ENCODE measurements around the gene IL17RE.

DNA sequence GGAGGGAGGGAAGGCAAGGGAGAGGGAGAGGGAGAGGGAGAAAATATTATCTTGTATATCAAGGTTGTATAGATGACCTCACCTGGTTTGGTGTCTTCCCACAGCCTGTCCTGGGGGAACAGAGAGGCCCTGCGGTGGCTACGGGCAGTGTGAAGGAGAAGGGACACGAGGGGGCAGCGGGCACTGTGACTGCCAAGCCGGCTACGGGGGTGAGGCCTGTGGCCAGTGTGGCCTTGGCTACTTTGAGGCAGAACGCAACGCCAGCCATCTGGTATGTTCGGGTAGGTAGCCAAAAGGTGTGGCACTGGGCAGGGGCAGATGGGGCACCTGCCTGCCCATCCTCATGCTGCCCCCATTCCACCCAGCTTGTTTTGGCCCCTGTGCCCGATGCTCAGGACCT is 38.1 kb downstream of the IL17RE start:
- TF ChIP-seq, protein P1, sequence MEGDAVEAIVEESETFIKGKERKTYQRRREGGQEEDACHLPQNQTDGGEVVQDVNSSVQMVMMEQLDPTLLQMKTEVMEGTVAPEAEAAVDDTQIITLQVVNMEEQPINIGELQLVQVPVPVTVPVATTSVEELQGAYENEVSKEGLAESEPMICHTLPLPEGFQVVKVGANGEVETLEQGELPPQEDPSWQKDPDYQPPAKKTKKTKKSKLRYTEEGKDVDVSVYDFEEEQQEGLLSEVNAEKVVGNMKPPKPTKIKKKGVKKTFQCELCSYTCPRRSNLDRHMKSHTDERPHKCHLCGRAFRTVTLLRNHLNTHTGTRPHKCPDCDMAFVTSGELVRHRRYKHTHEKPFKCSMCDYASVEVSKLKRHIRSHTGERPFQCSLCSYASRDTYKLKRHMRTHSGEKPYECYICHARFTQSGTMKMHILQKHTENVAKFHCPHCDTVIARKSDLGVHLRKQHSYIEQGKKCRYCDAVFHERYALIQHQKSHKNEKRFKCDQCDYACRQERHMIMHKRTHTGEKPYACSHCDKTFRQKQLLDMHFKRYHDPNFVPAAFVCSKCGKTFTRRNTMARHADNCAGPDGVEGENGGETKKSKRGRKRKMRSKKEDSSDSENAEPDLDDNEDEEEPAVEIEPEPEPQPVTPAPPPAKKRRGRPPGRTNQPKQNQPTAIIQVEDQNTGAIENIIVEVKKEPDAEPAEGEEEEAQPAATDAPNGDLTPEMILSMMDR (conservative IDR thresholded peaks at IDR 0.05 in 1 of 2, IDR thresholded peaks at IDR 0.05 in 1 of 2; ENCODE audit: extremely low read depth in 1 of 2, insufficient read depth in 1 of 2, low read depth in 1 of 2, low read length in 2 of 2): no peak
- TF ChIP-seq EZH2 (IDR thresholded peaks at IDR 0.05; ENCODE audit: borderline replicate concordance, low read length): no peak
